GM21786 (cell line): ENCODE data around the gene PPFIA1.

Experiments
- ATAC-seq: cut with Tn5 transposase; IDR thresholded peaks from one replicate; pipeline ENCODE4 v1.9.1; 2021; ENCODE audit not compliant: unreplicated experiment

The PPFIA1 gene

DNA sequence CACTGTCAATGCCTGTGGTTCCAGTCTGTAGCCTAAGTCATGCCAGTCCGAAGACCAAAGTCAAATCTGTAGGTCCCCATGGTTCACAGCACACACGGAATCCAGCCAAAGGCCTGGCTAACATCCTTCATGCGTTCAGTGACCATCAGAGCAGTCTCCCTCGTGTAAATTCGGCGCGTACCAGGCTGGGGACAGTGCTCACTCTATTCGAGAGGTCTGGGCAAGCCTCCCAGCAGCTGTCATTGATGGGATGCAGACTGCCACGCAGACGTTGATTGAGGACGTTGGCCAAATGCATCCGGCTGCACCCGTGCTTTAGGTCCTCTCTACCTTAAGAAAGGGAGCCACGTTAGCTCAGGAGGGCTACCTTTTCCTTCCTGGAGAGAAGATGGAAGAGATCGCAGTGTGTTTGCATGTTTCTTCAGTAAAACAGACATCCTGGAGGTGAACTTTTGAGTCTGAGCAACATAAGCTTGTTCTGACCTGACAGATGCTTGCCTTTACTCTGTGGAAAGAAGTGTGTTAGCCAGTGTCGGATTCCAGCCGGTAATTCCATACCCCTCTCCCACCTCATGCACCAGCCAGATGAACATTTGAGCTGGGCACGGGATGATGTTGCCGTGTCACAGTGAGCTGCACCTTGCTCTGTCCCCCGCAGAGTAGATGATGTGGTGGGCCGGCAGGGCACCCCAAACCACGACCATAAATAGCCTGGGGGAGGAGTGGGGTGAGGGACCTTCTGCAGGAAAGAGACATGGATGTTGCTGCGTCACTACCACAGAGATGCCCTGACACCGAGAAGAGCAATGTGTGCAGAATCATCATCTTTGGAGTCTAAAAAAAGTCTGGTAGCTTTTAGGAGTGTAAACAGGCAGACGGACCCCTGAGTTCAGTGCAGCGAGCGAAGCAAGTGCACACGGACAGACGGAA is 140.1 kb downstream of the PPFIA1 start:
- no peak for ATAC-seq

DNA sequence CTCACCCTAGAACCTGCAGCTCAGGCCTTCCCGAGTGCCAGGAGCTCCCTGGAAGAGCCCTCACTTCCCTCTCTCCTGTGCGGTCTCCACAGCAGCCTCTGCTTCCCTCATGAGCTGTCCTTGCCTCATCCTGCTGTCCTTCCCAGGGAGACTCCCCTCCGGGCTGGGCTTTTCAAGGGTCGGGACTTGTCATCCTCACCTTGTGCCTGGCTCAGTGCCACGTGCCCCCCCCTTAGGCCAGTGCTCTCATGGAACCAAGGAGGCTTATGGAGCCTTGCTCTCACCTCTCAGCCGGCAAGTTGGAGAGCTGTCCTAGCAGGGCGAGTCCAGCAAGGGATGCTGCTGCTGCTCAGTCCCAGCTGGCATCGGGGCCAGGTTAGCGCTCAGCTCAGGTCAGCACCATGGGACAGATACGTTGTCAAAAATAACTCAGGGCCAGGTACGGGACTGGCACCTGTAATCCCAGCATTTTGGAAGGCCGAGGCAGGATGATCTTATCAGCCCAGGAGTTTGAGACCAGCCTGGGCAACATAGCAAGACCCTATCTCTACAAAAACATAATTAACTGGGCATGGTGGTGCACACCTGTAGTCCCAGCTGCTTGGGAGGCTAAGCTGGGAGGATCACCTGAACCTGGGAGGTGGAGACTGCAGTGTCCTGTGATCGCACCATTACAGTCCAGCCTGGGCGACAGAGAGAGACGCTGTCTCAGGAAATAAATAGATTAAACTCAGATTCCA is 141.4 kb downstream of the PPFIA1 start:
- ATAC-seq: no peak

DNA sequence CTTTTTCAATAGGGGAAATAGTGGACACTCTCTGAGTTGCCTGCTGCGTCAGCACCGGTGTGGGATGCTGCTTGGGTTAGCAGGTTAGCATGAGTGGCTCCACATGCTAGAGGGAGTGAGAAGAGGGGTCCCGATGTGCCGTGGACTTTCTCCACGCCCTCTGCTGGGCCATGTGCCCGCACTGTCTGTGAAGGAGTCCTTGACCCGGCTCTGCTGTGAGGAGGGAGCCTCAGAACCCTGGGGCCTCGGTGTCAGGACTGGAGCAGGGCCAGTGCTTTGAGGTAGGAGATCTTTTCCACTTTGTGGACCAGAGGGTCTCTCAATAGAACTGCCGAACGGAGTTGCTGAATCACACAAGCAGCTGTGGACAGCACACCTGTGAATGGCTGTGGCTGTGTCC is 142.7 kb downstream of the PPFIA1 start:
- ATAC-seq: no peak

DNA sequence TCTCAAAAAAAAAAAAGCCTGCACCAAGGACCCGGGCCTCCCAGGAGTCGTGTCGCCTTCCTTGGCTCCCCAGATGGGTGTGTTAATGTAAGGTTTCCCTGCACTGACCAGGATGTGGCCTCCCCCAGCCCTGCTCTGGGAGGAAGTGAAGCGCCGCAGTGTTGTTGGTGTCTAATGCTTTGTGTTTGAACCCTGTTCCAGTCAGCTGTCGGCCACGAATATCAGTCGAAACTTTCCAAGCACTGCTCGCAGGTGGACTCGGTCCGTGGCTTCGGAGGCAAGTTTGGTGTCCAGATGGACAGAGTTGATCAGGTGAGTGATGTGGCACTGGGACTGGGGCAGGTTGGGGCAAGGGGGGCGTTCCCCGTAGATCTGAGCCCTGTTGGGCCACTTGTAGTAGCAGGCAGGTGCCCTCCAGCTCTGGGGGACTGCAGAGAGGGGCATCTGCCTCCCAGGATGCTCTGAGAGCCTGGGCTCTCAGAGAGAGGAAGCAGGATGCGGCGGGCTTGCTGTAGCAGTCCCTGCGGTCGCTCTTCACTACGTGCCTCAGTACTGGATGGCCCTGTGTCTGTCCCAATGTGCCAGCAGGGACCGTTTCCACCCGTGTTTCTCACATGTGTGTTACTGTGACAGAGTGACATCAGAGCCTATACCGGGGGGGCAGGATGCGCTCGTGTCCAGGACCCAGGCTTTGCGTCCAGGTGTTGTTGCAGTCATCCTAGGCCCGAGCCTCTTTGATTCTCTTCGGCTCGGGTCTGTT is 144.0 kb downstream of the PPFIA1 start:
- no peak for ATAC-seq

DNA sequence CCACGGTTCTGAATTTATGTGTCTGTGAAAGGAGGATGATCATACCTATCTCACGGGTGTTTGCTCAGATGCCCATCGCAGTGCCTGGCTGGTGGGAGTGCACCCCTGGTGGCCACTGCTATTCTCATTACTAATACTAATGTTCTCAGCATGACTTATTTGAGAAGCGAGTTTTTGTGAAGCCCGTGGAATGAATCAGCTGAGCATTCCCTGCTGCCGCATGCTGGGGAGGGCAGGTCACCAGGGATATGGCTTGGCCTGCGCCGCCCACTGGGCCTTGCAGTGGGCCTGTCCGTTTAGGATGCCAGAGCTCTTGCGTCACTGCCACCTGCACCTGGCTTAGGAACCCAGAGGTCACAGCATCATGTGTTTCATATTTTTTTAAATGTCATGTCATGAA is 144.7 kb downstream of the PPFIA1 start:
- ATAC-seq: no peak

DNA sequence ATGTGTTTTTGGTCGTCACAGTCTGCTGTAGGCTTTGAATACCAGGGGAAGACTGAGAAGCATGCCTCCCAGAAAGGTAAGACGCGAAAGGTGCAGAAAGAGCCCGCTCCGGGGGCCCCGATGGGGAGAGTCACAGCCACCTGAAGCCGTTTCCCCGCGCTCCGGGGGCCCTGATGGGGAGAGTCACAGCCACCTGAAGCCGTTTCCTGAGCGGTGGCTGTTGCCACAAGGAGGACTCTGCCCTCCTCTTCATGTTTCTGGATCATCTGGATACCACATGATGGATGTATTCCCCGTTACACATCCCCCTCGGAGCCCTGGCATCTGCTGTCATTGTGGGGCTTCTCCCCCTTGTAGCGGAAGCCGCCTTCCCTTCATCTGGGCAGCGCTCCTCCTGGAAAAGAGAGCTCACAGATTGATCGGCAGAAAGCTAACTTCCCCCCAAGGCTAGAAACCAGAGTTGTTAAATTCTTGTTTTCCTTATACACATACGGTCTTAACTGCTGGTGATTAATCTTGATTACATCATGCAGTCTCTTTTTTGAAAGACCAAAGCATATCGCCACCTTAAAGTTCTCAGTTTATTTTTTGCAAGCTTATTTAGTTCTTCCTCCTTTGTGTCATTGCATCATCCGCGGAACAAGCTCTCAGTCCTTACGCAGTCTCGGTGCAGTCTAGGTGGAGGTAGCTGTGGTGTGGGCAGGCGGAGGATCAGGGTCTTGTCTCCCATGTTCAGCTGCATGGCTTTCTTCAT is 145.3 kb downstream of the PPFIA1 start:
- no peak for ATAC-seq

DNA sequence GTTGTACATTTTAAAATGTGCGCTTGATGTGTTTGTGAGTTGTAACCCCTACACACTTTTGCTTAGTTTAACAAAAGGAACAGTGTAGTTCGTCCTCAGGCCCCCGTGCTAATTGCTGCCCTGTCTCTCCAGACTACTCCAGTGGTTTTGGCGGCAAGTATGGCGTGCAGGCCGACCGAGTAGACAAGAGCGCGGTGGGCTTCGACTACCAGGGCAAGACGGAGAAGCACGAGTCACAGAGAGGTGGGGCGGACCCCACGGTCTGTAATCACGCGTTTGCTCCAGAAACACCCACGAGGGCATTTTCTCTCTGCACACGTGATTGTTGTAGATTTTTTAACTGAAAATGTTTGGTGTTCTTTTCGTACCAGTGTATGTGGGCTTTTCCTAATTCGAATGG is 146.4 kb downstream of the PPFIA1 start:
- no peak for ATAC-seq

DNA sequence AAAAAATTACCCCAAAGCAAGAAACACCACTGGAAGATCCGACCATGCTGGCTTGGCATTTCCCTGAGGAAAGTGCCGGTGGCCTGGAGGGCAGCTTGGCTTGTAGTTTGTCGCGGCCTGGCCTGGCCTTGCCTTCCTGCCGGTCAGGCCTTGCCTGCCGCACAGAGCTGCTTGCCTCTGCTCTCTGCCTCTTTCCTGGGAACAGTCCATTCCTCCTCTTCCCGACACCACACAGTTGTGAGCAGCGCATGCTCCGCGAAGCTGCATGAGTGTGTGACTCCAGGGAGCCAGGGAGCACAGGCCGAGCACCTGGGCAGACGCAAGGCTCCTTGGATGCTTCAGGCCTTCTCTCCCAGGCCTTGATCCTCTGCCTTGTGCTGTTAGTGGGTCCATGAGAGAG is 147.6 kb downstream of the PPFIA1 start:
- no peak for ATAC-seq

DNA sequence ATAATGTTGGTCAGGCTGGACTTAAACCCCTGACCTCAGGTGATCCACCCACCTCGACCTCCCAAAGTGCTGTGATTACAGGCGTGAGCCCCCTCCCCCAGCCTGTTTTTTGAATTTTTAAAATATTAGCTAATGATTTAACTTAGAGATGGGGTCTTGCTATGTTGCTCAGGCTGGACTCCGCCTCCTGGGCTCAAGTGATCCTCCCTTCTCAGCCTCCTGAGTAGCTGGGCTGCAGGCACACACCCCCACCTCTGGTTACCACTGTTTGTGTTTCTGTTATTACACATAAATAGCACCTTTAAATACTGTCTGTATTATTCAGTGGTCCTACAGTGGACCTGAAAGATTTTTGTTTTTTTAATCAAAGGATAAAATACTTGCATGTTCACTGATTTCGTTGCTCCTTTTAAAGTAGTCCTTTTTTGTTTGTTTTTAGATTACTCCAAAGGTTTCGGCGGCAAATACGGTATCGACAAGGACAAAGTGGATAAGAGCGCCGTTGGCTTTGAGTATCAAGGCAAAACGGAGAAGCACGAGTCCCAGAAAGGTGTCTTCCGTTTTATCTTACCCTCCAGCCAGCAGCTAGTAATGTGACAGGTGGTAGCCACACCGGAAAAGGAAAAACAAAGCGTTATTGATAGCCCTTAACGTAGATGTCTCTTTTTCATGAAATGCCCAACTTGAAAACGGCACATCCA is 149.0 kb downstream of the PPFIA1 start:
- no peak for ATAC-seq

DNA sequence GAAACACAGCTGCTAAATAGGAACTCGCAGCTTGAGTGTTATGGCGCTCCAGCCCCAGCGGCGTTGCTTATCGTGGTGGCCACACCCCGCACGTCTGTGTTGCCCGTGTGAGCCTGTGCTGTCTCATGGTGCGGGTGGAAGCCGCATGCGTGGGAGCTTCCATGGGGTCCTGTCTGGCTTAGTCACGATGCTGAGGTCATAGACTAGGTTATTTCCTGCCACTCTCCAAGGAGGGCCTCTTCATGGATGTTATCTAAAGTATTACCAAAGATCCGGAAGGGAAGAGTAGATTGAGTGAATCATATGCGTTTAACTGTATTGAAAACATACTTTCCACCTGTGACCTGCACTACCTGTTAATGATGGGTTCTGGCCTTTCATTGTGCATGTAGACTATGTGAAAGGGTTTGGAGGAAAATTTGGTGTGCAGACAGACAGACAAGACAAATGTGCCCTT is 149.5 kb downstream of the PPFIA1 start:
- ATAC-seq: no peak

DNA sequence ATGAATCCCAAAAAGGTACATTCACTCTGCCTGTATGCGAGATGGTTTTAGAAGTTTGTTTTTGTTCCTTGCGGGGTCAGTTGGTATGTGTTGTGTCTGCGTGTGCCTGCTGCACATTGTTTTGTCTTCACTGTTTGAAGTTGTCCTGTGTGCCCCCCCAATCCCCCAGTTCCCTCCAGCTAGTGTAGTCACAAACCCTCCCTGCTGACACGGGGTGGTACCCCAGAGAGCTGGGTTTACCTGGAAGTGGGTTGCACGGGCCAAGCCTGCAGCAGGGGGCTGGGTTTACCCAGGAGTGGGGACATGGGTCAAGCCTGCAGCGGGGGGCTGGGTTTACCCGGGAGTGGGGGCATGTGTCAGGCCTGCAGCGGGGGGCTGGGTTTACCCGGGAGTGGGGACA is 150.0 kb downstream of the PPFIA1 start:
- no peak for ATAC-seq

DNA sequence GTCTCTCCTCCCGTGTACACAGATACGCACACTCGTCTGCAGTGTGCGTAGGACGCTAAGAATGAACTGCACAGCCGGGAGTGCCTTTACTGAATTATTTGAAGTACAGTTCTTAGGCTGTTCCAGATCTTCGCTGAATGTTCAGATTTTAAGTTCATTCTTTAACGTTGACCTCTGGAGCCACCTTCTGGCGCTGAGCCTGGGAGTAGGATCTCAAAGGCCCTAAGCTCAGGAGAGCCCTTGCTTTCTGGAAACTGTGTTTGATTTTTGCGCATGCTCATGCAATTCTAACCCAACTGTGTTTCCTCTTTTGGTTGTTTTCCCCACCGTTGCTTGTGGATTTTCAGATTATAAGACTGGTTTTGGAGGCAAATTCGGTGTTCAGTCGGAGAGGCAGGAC is 150.6 kb downstream of the PPFIA1 start:
- ATAC-seq: no peak

DNA sequence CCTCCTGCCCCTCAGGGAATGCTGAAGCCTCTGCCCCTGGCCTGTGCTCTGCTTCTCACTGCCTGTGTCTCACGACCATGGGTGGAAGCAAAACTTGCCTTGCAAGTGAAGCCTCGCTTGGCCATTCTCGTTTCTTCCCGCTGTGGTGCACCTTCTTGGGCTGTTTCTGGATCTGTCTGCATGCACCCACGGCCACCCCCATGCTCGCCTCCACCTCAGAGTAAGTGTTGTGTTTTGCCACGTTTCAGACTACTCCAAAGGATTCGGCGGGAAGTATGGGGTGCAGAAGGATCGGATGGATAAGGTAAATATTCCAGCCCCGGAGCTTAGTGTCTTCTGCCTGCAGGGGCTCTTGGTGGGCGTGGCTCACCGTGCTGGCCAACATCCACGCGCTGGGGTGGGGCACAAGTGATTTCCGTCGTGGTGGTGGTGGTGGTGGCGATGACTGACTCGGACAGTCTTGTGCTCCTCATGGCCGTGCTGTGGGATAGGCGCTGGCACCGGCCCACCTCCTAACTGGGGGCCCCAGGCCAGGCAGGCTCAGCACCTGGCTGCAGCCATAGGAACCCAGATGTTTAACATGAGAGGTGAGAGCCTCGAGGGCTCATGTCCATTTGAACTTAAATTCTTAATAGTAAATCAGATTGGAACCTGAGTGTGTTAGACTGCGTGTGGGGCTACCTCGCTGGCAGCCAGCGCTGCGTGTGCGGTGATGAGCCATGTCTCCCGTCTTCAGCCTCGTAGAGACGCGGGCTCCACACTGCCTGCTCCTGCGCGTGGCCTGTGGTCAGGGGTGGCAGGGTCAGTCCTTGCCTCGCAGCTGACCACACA is 152.4 kb downstream of the PPFIA1 start:
- ATAC-seq: no peak

DNA sequence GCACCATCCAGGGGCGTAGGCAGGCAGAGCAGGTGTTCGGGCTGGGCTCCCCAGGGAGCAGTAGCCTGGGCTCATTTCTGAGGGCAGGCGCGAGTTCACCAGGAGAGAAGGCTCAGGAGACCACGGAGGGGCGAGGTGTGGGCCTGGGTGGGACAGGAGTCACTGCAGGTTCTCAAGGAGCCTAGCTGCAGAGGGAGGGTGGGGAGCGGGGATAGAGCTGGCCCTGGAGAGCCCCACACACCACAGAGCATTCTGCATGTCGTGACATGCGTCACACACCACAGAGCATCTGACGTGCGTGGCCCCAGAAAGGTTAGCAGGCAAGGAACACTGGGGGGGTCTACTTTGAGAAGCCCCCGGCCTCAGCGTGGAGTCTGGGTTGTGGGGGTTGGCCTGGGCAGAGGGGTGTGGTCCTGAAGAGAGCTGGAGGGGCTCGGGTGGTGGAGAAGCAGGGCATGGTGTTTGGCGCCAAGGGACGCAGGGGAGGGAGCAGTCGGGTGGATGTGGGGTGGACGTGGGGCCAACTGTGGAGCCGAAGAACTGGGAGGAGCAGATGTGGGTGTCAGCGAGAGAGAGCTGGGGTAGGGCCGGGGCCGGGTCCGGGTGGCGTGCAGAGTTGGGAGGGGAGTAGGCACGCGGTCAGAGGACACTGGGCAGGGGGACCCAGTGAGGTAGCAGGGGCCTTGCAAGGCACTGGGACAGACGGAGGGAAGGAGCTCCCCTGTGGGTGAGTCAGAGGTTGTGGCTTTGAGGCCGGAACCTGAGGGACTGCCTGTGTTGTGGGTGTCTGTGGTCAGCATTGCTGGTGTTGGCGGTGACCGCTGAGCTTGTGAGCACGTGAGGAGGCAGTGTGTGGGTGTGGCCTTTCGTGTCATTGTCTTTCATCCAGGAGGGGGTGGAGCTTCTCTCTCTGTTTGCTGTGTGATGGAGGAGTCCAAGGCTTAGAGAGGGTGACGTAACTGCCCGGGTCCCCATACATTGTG is 153.3 kb downstream of the PPFIA1 start:
- ATAC-seq: no peak

DNA sequence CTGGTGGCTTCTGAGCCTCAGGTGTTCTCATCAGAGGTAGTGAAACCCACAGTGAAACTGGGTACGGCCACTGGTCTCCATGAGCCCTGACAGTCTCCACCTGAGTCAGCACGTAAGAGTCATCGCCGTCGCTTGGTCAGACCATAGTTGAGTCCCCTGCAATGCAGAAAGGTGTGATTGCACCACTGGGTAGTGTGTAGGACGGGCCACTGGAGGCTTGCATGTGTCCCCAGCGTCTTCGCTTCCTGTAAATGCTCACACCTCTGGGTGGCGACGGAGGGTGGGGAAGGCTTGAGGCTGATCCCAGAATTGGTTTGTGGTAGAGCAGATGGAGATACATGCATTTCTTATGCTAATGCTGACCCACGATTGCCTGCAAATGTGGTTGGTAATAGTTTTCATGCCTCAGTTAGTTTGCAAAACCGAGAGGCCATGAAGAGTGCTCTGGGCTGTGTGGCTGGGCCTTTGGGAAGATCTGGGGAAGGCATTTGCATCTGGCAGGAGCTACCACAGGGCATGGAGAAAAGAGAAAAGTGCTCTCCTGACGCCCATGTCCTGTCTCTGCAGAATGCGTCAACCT is 154.4 kb downstream of the PPFIA1 start:
- ATAC-seq: no peak

DNA sequence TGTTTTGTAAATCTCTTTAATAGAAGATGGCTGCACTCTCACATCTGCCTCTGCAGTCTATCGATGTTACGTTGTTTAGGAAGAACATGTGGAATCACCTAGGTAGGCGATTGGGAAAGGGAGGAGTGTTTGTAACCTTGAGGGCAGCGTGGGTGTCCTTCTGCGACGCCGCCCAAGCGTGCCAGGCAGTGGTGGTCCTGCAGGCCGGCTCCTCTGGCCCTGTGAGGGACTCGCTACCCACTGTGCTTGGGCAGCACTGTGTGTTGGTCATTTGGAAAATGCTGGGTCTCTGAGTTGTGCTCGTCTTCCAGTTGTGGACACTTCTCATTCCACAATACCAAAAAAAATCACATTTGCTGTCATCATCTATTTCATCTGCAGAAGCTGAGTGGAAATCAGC is 156.9 kb downstream of the PPFIA1 start:
- ATAC-seq: no peak

DNA sequence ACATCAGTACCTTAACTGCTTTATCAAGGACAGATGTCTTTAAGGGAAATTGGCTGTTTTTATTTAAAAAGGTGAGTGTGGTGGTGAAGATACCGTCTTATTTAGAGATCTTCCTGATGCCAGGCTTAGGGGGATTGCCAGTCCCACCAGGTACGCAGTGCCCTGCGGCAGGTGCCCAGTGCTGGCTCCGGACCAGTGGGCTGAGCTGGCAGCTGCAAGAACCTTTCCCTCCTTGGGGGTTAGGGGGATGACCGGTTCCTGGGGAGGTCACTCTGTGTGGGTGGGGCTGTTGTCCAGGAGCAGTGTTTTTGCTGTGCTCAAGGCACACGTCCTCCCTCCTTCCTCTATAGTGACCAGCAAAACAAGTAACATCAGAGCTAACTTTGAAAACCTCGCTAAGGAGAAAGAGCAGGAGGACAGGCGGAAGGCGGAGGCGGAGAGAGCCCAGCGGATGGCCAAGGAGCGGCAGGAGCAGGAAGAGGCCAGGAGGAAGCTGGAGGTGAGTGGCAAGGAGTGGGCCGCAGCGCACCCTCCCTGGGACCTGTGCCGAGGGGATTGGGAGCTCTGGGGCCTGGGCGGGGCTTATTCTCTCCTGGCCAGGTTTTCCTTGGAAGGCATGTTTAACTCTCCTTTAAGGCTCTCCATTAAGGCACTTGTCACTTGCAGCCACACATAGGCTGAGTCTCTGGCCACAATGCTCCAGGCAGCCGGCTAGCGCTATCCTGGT is 158.4 kb downstream of the PPFIA1 start:
- ATAC-seq: no peak
